H9 (cell line): ENCODE data around the gene SCRN1. TPM values are rescaled to one million over a fixed set of nuclear protein-coding genes. Genes with fewer than 3 reads are reported as not detected.

Experiments used
- DNase-seq: peaks from one replicate; pipeline ENCODE4 v3.0.0-alpha.2; 2017
- H2AFZ ChIP-seq: one replicate; pipeline ENCODE4 v1.6.1; 2013; ENCODE audit warnings: mild to moderate bottlenecking, low read length, control low read depth, moderate library complexity
- H2AK5ac ChIP-seq: 2 replicates; pipeline ENCODE4 v1.6.1; 2013; ENCODE audit warnings: low read length, control low read depth, mixed read lengths; ENCODE audit not compliant: insufficient read length
- H2BK120ac ChIP-seq: one replicate; pipeline ENCODE4 v1.6.1; 2013; ENCODE audit warnings: low read depth, mild to moderate bottlenecking, low read length, control low read depth, inconsistent platforms; ENCODE audit not compliant: poor library complexity, severe bottlenecking
- H2BK12ac ChIP-seq: 2 replicates; pipeline ENCODE4 v1.6.1; 2013; ENCODE audit warnings: low read length, control low read depth, mixed read lengths, low read depth; ENCODE audit not compliant: insufficient read length
- H2BK15ac ChIP-seq: 2 replicates; pipeline ENCODE4 v1.6.1; 2013; ENCODE audit warnings: low read depth, low read length, control low read depth
- H2BK20ac ChIP-seq: one replicate; pipeline ENCODE4 v1.6.1; 2013; ENCODE audit warnings: low read depth, mild to moderate bottlenecking, low read length, control low read depth, inconsistent platforms; ENCODE audit not compliant: poor library complexity, severe bottlenecking
- H2BK5ac ChIP-seq: 2 replicates; pipeline ENCODE4 v1.6.1; 2013; ENCODE audit warnings: low read length, control low read depth, mixed read lengths; ENCODE audit not compliant: insufficient read length
- H3K14ac ChIP-seq: 2 replicates; pipeline ENCODE4 v1.6.1; 2013; ENCODE audit warnings: low read length, control low read depth; ENCODE audit not compliant: insufficient read depth
- H3K18ac ChIP-seq: 2 replicates; pipeline ENCODE4 v1.6.1; 2013; ENCODE audit warnings: low read depth, mild to moderate bottlenecking, mixed read lengths, low read length, control low read depth; ENCODE audit not compliant: insufficient read length
- H3K23ac ChIP-seq: 2 replicates; pipeline ENCODE4 v1.6.1; 2013; ENCODE audit warnings: low read length, control low read depth, mixed read lengths, low read depth; ENCODE audit not compliant: insufficient read length
- H3K23me2 ChIP-seq: 2 replicates; pipeline ENCODE4 v1.6.1; 2013; ENCODE audit warnings: low read depth, mild to moderate bottlenecking, mixed read lengths, low read length, control low read depth; ENCODE audit not compliant: insufficient read length, poor library complexity, severe bottlenecking
- H3K27ac ChIP-seq: 2 replicates; pipeline ENCODE4 v1.5.1; 2013; ENCODE audit warnings: low read length, control low read depth, mixed read lengths, low read depth; ENCODE audit not compliant: insufficient read length
- H3K27me3 ChIP-seq: 2 replicates; pipeline ENCODE4 v1.6.1; 2013; ENCODE audit warnings: low read length, control low read depth, inconsistent platforms; ENCODE audit not compliant: insufficient read depth
- H3K4ac ChIP-seq: 2 replicates; pipeline ENCODE4 v1.6.1; 2013; ENCODE audit warnings: low read depth, mild to moderate bottlenecking, control low read depth, inconsistent platforms, low read length, moderate library complexity
- H3K4me1 ChIP-seq: 2 replicates; pipeline ENCODE4 v1.6.1; 2013; ENCODE audit warnings: low read length, control low read depth, inconsistent platforms; ENCODE audit not compliant: insufficient read depth
- H3K4me2 ChIP-seq: 2 replicates; pipeline ENCODE4 v1.6.1; 2013; ENCODE audit warnings: low read length, control low read depth, mixed read lengths; ENCODE audit not compliant: insufficient read length, insufficient read depth
- H3K56ac ChIP-seq: 2 replicates; pipeline ENCODE4 v1.6.1; 2013; ENCODE audit warnings: low read depth, mild to moderate bottlenecking, mixed read lengths, low read length, control low read depth; ENCODE audit not compliant: insufficient read length
- H3K79me1 ChIP-seq: 2 replicates; pipeline ENCODE4 v1.6.1; 2013; ENCODE audit warnings: low read depth, mild to moderate bottlenecking, moderate library complexity, low read length, control low read depth, inconsistent platforms; ENCODE audit not compliant: insufficient read depth, poor library complexity, severe bottlenecking
- H3K79me2 ChIP-seq: 2 replicates; pipeline ENCODE4 v1.6.1; 2013; ENCODE audit warnings: low read length, control low read depth, inconsistent platforms; ENCODE audit not compliant: insufficient read depth
- H3K9ac ChIP-seq: 2 replicates; pipeline ENCODE4 v1.6.1; 2013; ENCODE audit warnings: low read length, control low read depth, mixed read lengths; ENCODE audit not compliant: insufficient read length; ENCODE audit errors: extremely low read depth
- H3K9me3 ChIP-seq: one replicate; pipeline ENCODE4 v1.6.1; 2013; ENCODE audit warnings: low read depth, low read length, inconsistent platforms; ENCODE audit not compliant: control insufficient read depth
- H3T11ph ChIP-seq: one replicate; pipeline ENCODE4 v1.6.1; 2013; ENCODE audit warnings: mild to moderate bottlenecking, low read length, control low read depth, inconsistent platforms
- H4K20me1 ChIP-seq: one replicate; pipeline ENCODE4 v1.6.1; 2013; ENCODE audit not compliant: control insufficient read depth, insufficient read length, insufficient read depth
- H4K5ac ChIP-seq: 2 replicates; pipeline ENCODE4 v1.6.1; 2013; ENCODE audit warnings: low read depth, mild to moderate bottlenecking, mixed read lengths, low read length, control low read depth; ENCODE audit not compliant: insufficient read length
- H4K8ac ChIP-seq: replicated peaks from 2 replicates; pipeline ENCODE4 v1.6.1; 2013; ENCODE audit warnings: low read length, control low read depth, mixed read lengths, low read depth; ENCODE audit not compliant: insufficient read length
- H4K91ac ChIP-seq: 2 replicates; pipeline ENCODE4 v1.6.1; 2013; ENCODE audit warnings: low read depth, mild to moderate bottlenecking, moderate library complexity, mixed read lengths, low read length, control low read depth; ENCODE audit not compliant: insufficient read length
- H3K27ac Mint-ChIP-seq, 3 experiments: 2 replicates in 2 of 3; 3 replicates in 1 of 3; pipeline ENCODE4 v1.8.0; 2020 to 2021; ENCODE audit warnings: mixed read lengths in 3 of 3, mild to moderate bottlenecking in 1 of 3, moderate library complexity in 1 of 3
- H3K27me3 Mint-ChIP-seq: 2 replicates; pipeline ENCODE4 v1.8.0; 2021; ENCODE audit warnings: low read depth, mild to moderate bottlenecking, moderate library complexity, mixed read lengths
- H3K36me3 Mint-ChIP-seq, 3 experiments: 2 replicates in 2 of 3; 3 replicates in 1 of 3; pipeline ENCODE4 v1.8.0; 2020 to 2021; ENCODE audit warnings: low read depth in 3 of 3, mixed read lengths in 3 of 3; ENCODE audit not compliant: insufficient read depth in 1 of 3
- H3K4me1 Mint-ChIP-seq, 2 experiments: 2 replicates each; pipeline ENCODE4 v1.8.0; 2020; ENCODE audit warnings: mixed read lengths in 2 of 2
- H3K4me3 Mint-ChIP-seq, 2 experiments: 2 replicates in 1 of 2; 3 replicates in 1 of 2; pipeline ENCODE4 v1.8.0; 2020 to 2021; ENCODE audit warnings: mild to moderate bottlenecking in 2 of 2, mixed read lengths in 2 of 2, moderate library complexity in 1 of 2
- H3K9me3 Mint-ChIP-seq, 2 experiments: 2 replicates in 1 of 2; 3 replicates in 1 of 2; pipeline ENCODE4 v1.8.0; 2020; ENCODE audit warnings: mild to moderate bottlenecking in 2 of 2, mixed read lengths in 2 of 2, moderate library complexity in 1 of 2
- WGBS: extraction: QIAGEN DNeasy Blood & Tissue Kit; methylation state at CpG from one replicate; pipeline ENCODE4 v1.1.7; 2013; ENCODE audit warnings: missing lambda C conversion rate, low lambda C conversion rate, mixed read lengths; ENCODE audit not compliant: insufficient read length; ENCODE audit errors: extremely low coverage; 5-methylcytosine and 5-hydroxymethylcytosine counted together
- total RNA-seq: library from RNA; stranded (reverse); gene quantifications from 2 replicates; pipeline ENCODE4 v1.2.1, GENCODE V29; 2021
- TF ChIP-seq, protein P1 (sequence below): fragments of 200-600 bp; sonication (generic); conservative IDR thresholded peaks from 3 replicates; pipeline ENCODE4 v1.8.0; 2021; ENCODE audit warnings: antibody characterized with exemption, mild to moderate bottlenecking

Gene SCRN1
- total RNA-seq, 1 experiment from 2014 or later = 101 TPM

- no peak overlapping the region for H3K4ac ChIP-seq
- peaks cover 0 to 18% (median 8%) of the 10 kb centered on the region in 3 experiments; a peak in 5 of 7 replicates for H3K36me3 Mint-ChIP-seq
- no peak overlapping the region for H4K5ac ChIP-seq
- no peak overlapping the region for H3K23ac ChIP-seq
- no peaks in the 10 kb centered on the region for H3K27me3 ChIP-seq
- H2BK5ac ChIP-seq = no peak overlapping the region
- no peaks in the 10 kb centered on the region for H4K20me1 ChIP-seq
- H2BK15ac ChIP-seq = no peak overlapping the region
- no peaks in the 10 kb centered on the region for H3K9me3 ChIP-seq
- no peaks in the 10 kb centered on the region for H3K4me1 ChIP-seq
- TF ChIP-seq, protein P1, sequence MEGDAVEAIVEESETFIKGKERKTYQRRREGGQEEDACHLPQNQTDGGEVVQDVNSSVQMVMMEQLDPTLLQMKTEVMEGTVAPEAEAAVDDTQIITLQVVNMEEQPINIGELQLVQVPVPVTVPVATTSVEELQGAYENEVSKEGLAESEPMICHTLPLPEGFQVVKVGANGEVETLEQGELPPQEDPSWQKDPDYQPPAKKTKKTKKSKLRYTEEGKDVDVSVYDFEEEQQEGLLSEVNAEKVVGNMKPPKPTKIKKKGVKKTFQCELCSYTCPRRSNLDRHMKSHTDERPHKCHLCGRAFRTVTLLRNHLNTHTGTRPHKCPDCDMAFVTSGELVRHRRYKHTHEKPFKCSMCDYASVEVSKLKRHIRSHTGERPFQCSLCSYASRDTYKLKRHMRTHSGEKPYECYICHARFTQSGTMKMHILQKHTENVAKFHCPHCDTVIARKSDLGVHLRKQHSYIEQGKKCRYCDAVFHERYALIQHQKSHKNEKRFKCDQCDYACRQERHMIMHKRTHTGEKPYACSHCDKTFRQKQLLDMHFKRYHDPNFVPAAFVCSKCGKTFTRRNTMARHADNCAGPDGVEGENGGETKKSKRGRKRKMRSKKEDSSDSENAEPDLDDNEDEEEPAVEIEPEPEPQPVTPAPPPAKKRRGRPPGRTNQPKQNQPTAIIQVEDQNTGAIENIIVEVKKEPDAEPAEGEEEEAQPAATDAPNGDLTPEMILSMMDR = no peak
- H3K18ac ChIP-seq = no peak overlapping the region
- no peak overlapping the region for H2BK120ac ChIP-seq
- no peak overlapping the region for H3K4me2 ChIP-seq
- H3K9ac ChIP-seq = no peak overlapping the region
- H3K4me3 Mint-ChIP-seq = no peak overlapping the region
- no peak overlapping the region for H3K56ac ChIP-seq
- no peaks in the 10 kb centered on the region for H3K23me2 ChIP-seq
- H2BK20ac ChIP-seq = no peak overlapping the region
- no peaks in the 10 kb centered on the region for H3K79me1 ChIP-seq
- H4K8ac ChIP-seq = no peak overlapping the region
- no CpG with 5 or more reads among the region's 7 CpGs for WGBS
- H3K27ac ChIP-seq = no peak overlapping the region
- no peak overlapping the region for H4K91ac ChIP-seq
- H3K9me3 Mint-ChIP-seq = no peaks in the 10 kb centered on the region
- H2AFZ ChIP-seq = no peak overlapping the region
- no peak overlapping the region for H2AK5ac ChIP-seq
- H3K14ac ChIP-seq = no peak overlapping the region
- H3K27ac Mint-ChIP-seq = peak overlapping the region in 2 of 3 experiments; percentile 7 to 42; a peak in 1 of 7 replicates
- no peak for DNase-seq
- H3K27me3 Mint-ChIP-seq = no peaks in the 10 kb centered on the region
- no peak overlapping the region for H2BK12ac ChIP-seq
- H3K4me1 Mint-ChIP-seq = peaks cover 0 to 5% of the 10 kb centered on the region in 2 experiments; a peak in 1 of 4 replicates
- no peaks in the 10 kb centered on the region for H3K79me2 ChIP-seq
- H3T11ph ChIP-seq = no peak overlapping the region
These were observed 74.0 kb downstream of the SCRN1 start for GRCh38 chr7:29915481-29916215.
